ENCODE measurements around the gene THSD8.
A peak's percentile ranks its signal among the peaks of the same experiment; 100 is the strongest.

Gene THSD8

GRCh38 chr19:12792051-12792852 lies 9.6 kb upstream of the THSD8 start:
- Histone ChIP-seq H3K9ac (ENCODE audit: low read depth, low read length, poor library complexity) (peak overlapping the region; percentile 91), H3K4ac (ENCODE audit: low read length) (peak overlapping the region; percentile 37), H3K4me3 (ENCODE audit: low read length in 2 of 2) (peak overlapping the region; percentile 60 to 79), H2AFZ (ENCODE audit: low read length) (peak overlapping the region; percentile 88), H2BK15ac (ENCODE audit: low read length) (peak overlapping the region; percentile 84), H2BK5ac (ENCODE audit: low read length) (peak overlapping the region; percentile 71), H2AK5ac (ENCODE audit: low read depth, low read length) (peak overlapping the region; percentile 72), H3K23ac (ENCODE audit: low read depth, low read length, poor library complexity) (peak overlapping the region; percentile 85), H3K36me3 (replicated peaks in 1 of 2; ENCODE audit: control insufficient read depth in 2 of 2, insufficient read depth in 2 of 2, low read length in 2 of 2) (peaks cover 0 to 7% of the 10 kb centered on the region in 2 donors), H3K9me3 (replicated peaks in 1 of 2; ENCODE audit: control insufficient read depth in 2 of 2, insufficient read depth in 1 of 2, low read depth in 1 of 2, low read length in 2 of 2) (no peaks in the 10 kb centered on the region), H3K27me3 (ENCODE audit: control insufficient read depth in 3 of 3, insufficient read depth in 3 of 3, low read depth in 1 of 3, low read length in 3 of 3) (peaks cover 0 to 31% (median 3%) of the 10 kb centered on the region in 3 experiments), H3K4me1 (ENCODE audit: control insufficient read depth in 2 of 2, insufficient read depth in 1 of 2, low read depth in 1 of 2, low read length in 2 of 2) (peaks cover 24 to 43% of the 10 kb centered on the region in 2 donors), H2BK12ac (ENCODE audit: low read length) (no peak overlapping the region), H3K14ac (ENCODE audit: low read length) (peak overlapping the region; percentile 42), H3K27ac (replicated peaks; ENCODE audit: low read length) (no peak overlapping the region), H2BK120ac (ENCODE audit: low read depth, low read length) (no peak overlapping the region), H3K18ac (ENCODE audit: low read length) (peak overlapping the region; percentile 97), H4K91ac (ENCODE audit: low read depth, low read length, poor library complexity) (no peak overlapping the region), H3K79me1 (ENCODE audit: low read depth, low read length) (peaks cover 4% of the 10 kb centered on the region), H3K4me2 (ENCODE audit: insufficient read depth, low read length, poor library complexity, severe bottlenecking) (peak overlapping the region; percentile 96), H4K8ac (ENCODE audit: low read depth, low read length) (no peak overlapping the region)
- DNase-seq (ENCODE audit: low spot score), result no peak
- no CpG with 5 or more reads among the region's 84 CpGs for WGBS, 2 donors (ENCODE audit: extremely low coverage in 2 of 2, insufficient read length in 2 of 2, insufficient replicate concordance in 1 of 2)

- Histone ChIP-seq H3K4me2 (ENCODE audit: insufficient read depth, low read length, poor library complexity, severe bottlenecking) (peak overlapping the region; percentile 96), H3K9ac (ENCODE audit: low read depth, low read length, poor library complexity) (peak overlapping the region; percentile 91), H2AFZ (ENCODE audit: low read length) (peak overlapping the region; percentile 88), H2BK12ac (ENCODE audit: low read length) (no peak overlapping the region), H3K4ac (ENCODE audit: low read length) (no peak overlapping the region), H3K27ac (replicated peaks; ENCODE audit: low read length) (no peak overlapping the region), H3K4me3 (ENCODE audit: low read length in 2 of 2) (peak overlapping the region; percentile 60 to 79), H3K14ac (ENCODE audit: low read length) (no peak overlapping the region), H3K9me3 (replicated peaks in 1 of 2; ENCODE audit: control insufficient read depth in 2 of 2, insufficient read depth in 1 of 2, low read depth in 1 of 2, low read length in 2 of 2) (no peaks in the 10 kb centered on the region), H2BK5ac (ENCODE audit: low read length) (peak overlapping the region; percentile 71), H4K8ac (ENCODE audit: low read depth, low read length) (no peak overlapping the region), H3K4me1 (ENCODE audit: control insufficient read depth in 2 of 2, insufficient read depth in 1 of 2, low read depth in 1 of 2, low read length in 2 of 2) (peaks cover 24 to 43% of the 10 kb centered on the region in 2 donors), H3K79me1 (ENCODE audit: low read depth, low read length) (peaks cover 4% of the 10 kb centered on the region), H2AK5ac (ENCODE audit: low read depth, low read length) (peak overlapping the region; percentile 72), H3K36me3 (replicated peaks in 1 of 2; ENCODE audit: control insufficient read depth in 2 of 2, insufficient read depth in 2 of 2, low read length in 2 of 2) (peaks cover 0 to 8% of the 10 kb centered on the region in 2 donors), H4K91ac (ENCODE audit: low read depth, low read length, poor library complexity) (no peak overlapping the region), H3K23ac (ENCODE audit: low read depth, low read length, poor library complexity) (peak overlapping the region; percentile 85), H2BK15ac (ENCODE audit: low read length) (peak overlapping the region; percentile 84), H3K18ac (ENCODE audit: low read length) (peak overlapping the region; percentile 97), H2BK120ac (ENCODE audit: low read depth, low read length) (no peak overlapping the region), H3K27me3 (ENCODE audit: control insufficient read depth in 3 of 3, insufficient read depth in 3 of 3, low read depth in 1 of 3, low read length in 3 of 3) (peaks cover 0 to 31% (median 3%) of the 10 kb centered on the region in 3 experiments)
- no CpG with 5 or more reads among the region's 22 CpGs for WGBS, 2 donors (ENCODE audit: extremely low coverage in 2 of 2, insufficient read length in 2 of 2, insufficient replicate concordance in 1 of 2)
- no peak for DNase-seq (ENCODE audit: low spot score)
Measured at GRCh38 chr19:12792853-12793289, 9.0 kb upstream of the THSD8 start.

GRCh38 chr19:12793290-12794195 lies 8.3 kb upstream of the THSD8 start:
- H3K27ac ChIP-seq (replicated peaks; ENCODE audit: low read length), result no peak overlapping the region
- H2AFZ ChIP-seq (ENCODE audit: low read length), result peak overlapping the region; percentile 88
- H2AK5ac ChIP-seq (ENCODE audit: low read depth, low read length), result peak overlapping the region; percentile 29
- peak overlapping the region; percentile 70 for H3K18ac ChIP-seq (ENCODE audit: low read length)
- no peak overlapping the region for H4K8ac ChIP-seq (ENCODE audit: low read depth, low read length)
- no peak overlapping the region for H4K91ac ChIP-seq (ENCODE audit: low read depth, low read length, poor library complexity)
- peak overlapping the region; percentile 90 for H3K23ac ChIP-seq (ENCODE audit: low read depth, low read length, poor library complexity)
- WGBS, 2 donors (ENCODE audit: extremely low coverage in 2 of 2, insufficient read length in 2 of 2, insufficient replicate concordance in 1 of 2), result no CpG with 5 or more reads among the region's 81 CpGs
- H3K9me3 ChIP-seq (replicated peaks in 1 of 2; ENCODE audit: control insufficient read depth in 2 of 2, insufficient read depth in 1 of 2, low read depth in 1 of 2, low read length in 2 of 2), result no peaks in the 10 kb centered on the region
- H3K4me2 ChIP-seq (ENCODE audit: insufficient read depth, low read length, poor library complexity, severe bottlenecking), result peak overlapping the region; percentile 99
- H2BK5ac ChIP-seq (ENCODE audit: low read length), result peak overlapping the region; percentile 55
- H3K27me3 ChIP-seq (ENCODE audit: control insufficient read depth in 3 of 3, insufficient read depth in 3 of 3, low read depth in 1 of 3, low read length in 3 of 3), result peaks cover 0 to 31% (median 3%) of the 10 kb centered on the region in 3 experiments
- peak overlapping the region; percentile 30 for H3K4ac ChIP-seq (ENCODE audit: low read length)
- peak overlapping the region; percentile 60 to 73 for H3K4me3 ChIP-seq (ENCODE audit: low read length in 2 of 2)
- peak overlapping the region; percentile 73 for H3K9ac ChIP-seq (ENCODE audit: low read depth, low read length, poor library complexity)
- DNase-seq (ENCODE audit: low spot score), result peak; percentile 94
- no peak overlapping the region for H3K14ac ChIP-seq (ENCODE audit: low read length)
- H2BK12ac ChIP-seq (ENCODE audit: low read length), result no peak overlapping the region
- H2BK120ac ChIP-seq (ENCODE audit: low read depth, low read length), result no peak overlapping the region
- peaks cover 4% of the 10 kb centered on the region for H3K79me1 ChIP-seq (ENCODE audit: low read depth, low read length)
- H2BK15ac ChIP-seq (ENCODE audit: low read length), result no peak overlapping the region
- H3K36me3 ChIP-seq (replicated peaks in 1 of 2; ENCODE audit: control insufficient read depth in 2 of 2, insufficient read depth in 2 of 2, low read length in 2 of 2), result peaks cover under 1 to 12% of the 10 kb centered on the region in 2 donors
- peaks cover 21 to 37% of the 10 kb centered on the region in 2 donors for H3K4me1 ChIP-seq (ENCODE audit: control insufficient read depth in 2 of 2, insufficient read depth in 1 of 2, low read depth in 1 of 2, low read length in 2 of 2)

All from neuronal stem cell (in vitro differentiated cells).